Measurements from ENCODE around the gene RAB11B.

Gene RAB11B

DNA sequence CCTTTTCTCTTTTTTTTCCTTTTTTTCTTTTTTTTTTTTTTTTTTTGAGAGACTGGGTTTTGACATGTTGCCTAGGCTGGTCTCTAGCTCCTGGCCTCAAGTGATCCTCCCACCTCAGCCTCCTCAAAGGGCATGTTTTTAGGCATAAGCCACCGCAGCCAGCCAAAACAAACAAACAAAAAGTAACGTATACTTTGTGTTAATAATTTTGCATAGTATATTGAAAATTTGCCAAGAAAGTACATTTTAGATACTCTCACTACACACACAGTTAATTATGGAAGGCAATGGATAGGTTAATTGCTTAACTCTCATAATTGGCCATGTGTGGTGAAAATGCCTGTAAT, 1.6 kb upstream of the RAB11B start:
- Histone ChIP-seq H3K27me3 (no peaks in the 10 kb centered on the region), H4K20me1 (peaks cover 27 to 29% (median 28%) of the 10 kb centered on the region in 11 experiments), H3K9ac (no peak overlapping the region), H3K4me3 (no peak overlapping the region), H3K9me3 (replicated peaks in 1 of 11) (peaks cover 8 to 22% (median 19%) of the 10 kb centered on the region in 11 experiments), H3K36me3 (peaks cover 0 to 25% (median 17%) of the 10 kb centered on the region in 11 experiments; a peak in 17 of 22 replicates), H3K27ac (no peak overlapping the region), H3K4me2 (peak overlapping the region in 6 of 11 experiments; percentile 14 to 84 (median 73); a peak in 4 of 22 replicates), H3K4me1 (peaks cover 34 to 53% (median 37%) of the 10 kb centered on the region in 10 experiments)
- TF ChIP-seq Cebpa-rat (IDR thresholded peaks at IDR 0.05), result no peak

DNA sequence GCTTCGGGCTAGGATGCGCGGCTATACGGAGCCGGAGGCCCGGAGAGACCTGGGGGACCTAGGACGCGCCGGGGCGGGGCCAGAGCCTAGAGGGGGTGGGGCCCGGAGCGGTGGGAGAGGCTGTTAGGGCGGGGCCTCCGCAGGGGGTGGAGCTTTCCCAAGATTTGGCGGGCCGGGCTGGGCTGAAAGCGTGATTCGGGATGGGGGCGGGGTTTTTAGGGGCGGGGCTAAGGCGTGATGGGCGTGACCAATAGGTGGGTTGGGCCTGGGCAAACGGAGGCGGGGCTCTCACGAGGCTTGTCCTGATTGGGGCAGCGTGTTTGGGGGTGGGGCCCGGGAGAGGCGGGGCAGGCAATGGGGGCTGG, 439 bp downstream of the RAB11B start:
- no peak for TF ChIP-seq Cebpa-rat (IDR thresholded peaks at IDR 0.05)
- Histone ChIP-seq H4K20me1 (peaks cover 48 to 49% (median 48%) of the 10 kb centered on the region in 11 experiments), H3K36me3 (peaks cover 9 to 45% (median 17%) of the 10 kb centered on the region in 11 experiments; a peak in 20 of 22 replicates), H3K9me3 (replicated peaks in 1 of 11) (peaks cover 8 to 22% (median 18%) of the 10 kb centered on the region in 11 experiments), H3K27me3 (no peaks in the 10 kb centered on the region), H3K4me1 (peaks cover 27 to 52% (median 47%) of the 10 kb centered on the region in 10 experiments), H3K4me3 (peak overlapping the region; percentile 85 to 100 (median 98)), H3K27ac (peak overlapping the region; percentile 97 to 100 (median 100)), H3K4me2 (peak overlapping the region; percentile 70 to 87 (median 79); a peak in 21 of 22 replicates), H3K9ac (peak overlapping the region; percentile 97 to 100 (median 100))

GRCh38 chr19:8391198-8392016, 1.2 kb downstream of the RAB11B start:
- H3K9ac ChIP-seq, result peak overlapping the region; percentile 25 to 67 (median 44)
- peak overlapping the region in 8 of 11 experiments; percentile 4 to 51 (median 20); a peak in 9 of 22 replicates for H3K27ac ChIP-seq
- no peaks in the 10 kb centered on the region for H3K27me3 ChIP-seq

DNA sequence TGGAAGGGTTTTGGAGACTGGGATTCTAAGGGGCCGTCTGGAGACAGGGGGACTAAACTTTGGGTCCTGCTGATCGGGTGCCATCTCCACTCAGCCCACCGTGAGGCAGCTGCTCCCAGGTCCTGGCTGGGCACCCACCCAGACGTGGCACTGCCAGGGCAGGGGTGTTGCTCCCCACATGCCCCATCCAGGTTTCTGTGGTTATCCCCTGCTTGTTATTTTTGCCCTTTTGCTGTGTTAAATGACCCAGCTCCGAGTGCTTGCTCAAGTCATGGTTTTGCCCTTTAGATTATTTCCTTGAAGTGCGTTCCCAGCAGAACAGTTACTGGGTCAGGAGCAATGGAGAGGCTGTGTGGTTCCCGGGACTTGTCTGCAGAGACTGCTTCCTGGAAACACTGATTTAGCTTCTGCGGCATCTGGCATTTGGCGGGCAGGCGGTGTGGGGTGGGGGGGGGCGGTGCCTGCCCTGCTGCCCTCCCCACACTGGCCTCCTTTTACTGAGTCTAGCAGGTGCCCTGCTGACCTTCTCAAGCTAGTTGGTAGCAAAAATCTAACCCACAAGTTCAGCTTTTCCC, 1.9 kb downstream of the RAB11B start:
- H4K20me1 ChIP-seq, result peaks cover 61 to 64% (median 63%) of the 10 kb centered on the region in 11 experiments

More at GRCh38 chr19:8391198-8392016, 1.2 kb downstream of the RAB11B start:
- peak overlapping the region; percentile 63 to 87 (median 79) for H3K4me2 ChIP-seq
- peaks cover 20 to 54% (median 48%) of the 10 kb centered on the region in 10 experiments for H3K4me1 ChIP-seq
- TF ChIP-seq Cebpa-rat (IDR thresholded peaks at IDR 0.05), result no peak
- H3K36me3 ChIP-seq, result peaks cover 11 to 44% (median 15%) of the 10 kb centered on the region in 11 experiments; a peak in 20 of 22 replicates
- H4K20me1 ChIP-seq, result peaks cover 56 to 57% (median 56%) of the 10 kb centered on the region in 11 experiments
- H3K4me3 ChIP-seq, result peak overlapping the region in 9 of 10 experiments; percentile 19 to 100 (median 39); a peak in 14 of 20 replicates
- peaks cover 6 to 14% (median 13%) of the 10 kb centered on the region in 11 experiments for H3K9me3 ChIP-seq (replicated peaks in 1 of 11)

DNA sequence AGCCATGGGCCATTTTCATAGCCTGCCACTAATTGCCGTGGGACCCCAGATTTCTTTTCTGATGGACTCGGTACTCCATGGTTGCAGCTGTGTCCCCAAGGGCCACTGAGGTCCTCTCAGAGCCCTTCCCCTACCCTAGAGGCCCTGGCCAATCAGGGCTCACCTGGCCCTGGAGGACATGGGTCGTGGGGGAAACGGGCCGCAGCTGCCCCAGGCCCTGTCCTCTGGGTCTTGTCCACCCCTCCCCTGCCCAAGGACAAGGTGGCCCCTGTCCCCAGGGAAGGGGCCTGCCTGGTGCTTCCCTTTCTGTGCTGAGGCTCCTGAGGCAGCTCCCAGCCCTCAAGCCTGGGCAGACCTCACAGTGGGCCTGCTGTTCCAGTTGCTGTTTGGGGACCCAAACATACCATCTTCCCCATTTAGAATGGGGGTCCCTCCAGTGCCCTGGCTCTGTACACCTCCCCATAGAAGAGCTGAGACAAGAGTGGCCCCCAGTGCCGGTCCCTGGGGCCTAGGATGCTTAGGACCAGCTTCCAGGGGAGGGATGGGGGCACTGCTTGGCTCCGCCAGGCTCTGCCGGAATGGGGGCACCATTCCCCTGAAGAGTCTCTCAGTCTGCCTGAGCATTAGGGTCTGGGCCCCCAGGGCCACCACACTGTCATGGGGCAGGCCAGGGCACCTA, 3.2 kb downstream of the RAB11B start:
- Histone ChIP-seq H3K4me2 (peak overlapping the region in 10 of 11 experiments; percentile 23 to 86 (median 76); a peak in 19 of 22 replicates), H4K20me1 (peaks cover 73 to 76% (median 75%) of the 10 kb centered on the region in 11 experiments), H3K4me1 (peaks cover 27 to 71% (median 66%) of the 10 kb centered on the region in 10 experiments), H3K9ac (peak overlapping the region in 5 of 11 experiments; percentile 31 to 57 (median 41); a peak in 8 of 22 replicates), H3K36me3 (peaks cover 0 to 45% (median 10%) of the 10 kb centered on the region in 11 experiments; a peak in 11 of 22 replicates), H3K9me3 (replicated peaks in 1 of 11) (no peaks in the 10 kb centered on the region), H3K27ac (peak overlapping the region in 1 of 11 experiments; percentile 40; a peak in 2 of 22 replicates), H3K4me3 (no peak overlapping the region), H3K27me3 (no peaks in the 10 kb centered on the region)
- no peak for TF ChIP-seq Cebpa-rat (IDR thresholded peaks at IDR 0.05)

More for the DNA sequence above, 1.9 kb downstream of the RAB11B start:
- H3K9ac ChIP-seq, result peak overlapping the region; percentile 25 to 67 (median 44)
- H3K36me3 ChIP-seq, result peaks cover 4 to 37% (median 11%) of the 10 kb centered on the region in 11 experiments; a peak in 20 of 22 replicates
- peak overlapping the region in 8 of 11 experiments; percentile 4 to 51 (median 20); a peak in 7 of 22 replicates for H3K27ac ChIP-seq
- peak overlapping the region; percentile 63 to 87 (median 79) for H3K4me2 ChIP-seq
- H3K27me3 ChIP-seq, result no peaks in the 10 kb centered on the region
- H3K4me1 ChIP-seq, result peaks cover 25 to 59% (median 54%) of the 10 kb centered on the region in 10 experiments
- peak overlapping the region in 5 of 10 experiments; percentile 1 to 39 (median 26); a peak in 3 of 20 replicates for H3K4me3 ChIP-seq
- no peak for TF ChIP-seq Cebpa-rat (IDR thresholded peaks at IDR 0.05)
- H3K9me3 ChIP-seq (replicated peaks in 1 of 11), result peaks cover 0 to 7% (median 6%) of the 10 kb centered on the region in 11 experiments; a peak in 21 of 22 replicates

DNA sequence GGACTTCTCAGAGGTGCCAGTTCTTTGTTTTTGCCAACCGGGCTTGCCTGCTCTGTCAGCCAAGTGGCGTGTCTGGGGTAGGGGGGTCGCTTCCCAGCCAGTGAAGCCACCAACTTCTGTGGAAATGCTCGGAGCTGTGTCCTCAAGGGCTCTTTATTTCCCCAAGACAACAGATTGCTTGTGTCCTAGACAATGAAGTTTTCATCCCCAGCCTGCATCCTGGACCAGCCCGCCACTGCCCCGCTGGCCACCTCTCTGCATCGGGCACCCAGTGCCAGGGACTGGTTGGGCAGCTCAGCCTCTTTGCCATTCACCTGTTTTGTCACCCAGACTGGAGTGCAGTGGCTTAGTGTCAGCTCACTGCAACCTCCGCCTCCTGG, 3.7 kb downstream of the RAB11B start:
- H3K4me3 ChIP-seq, result no peak overlapping the region
- H4K20me1 ChIP-seq, result peaks cover 78 to 81% (median 81%) of the 10 kb centered on the region in 11 experiments
- H3K27me3 ChIP-seq, result no peaks in the 10 kb centered on the region
- no peaks in the 10 kb centered on the region for H3K9me3 ChIP-seq (replicated peaks in 1 of 11)
- peak overlapping the region in 5 of 11 experiments; percentile 13 to 57 (median 41); a peak in 6 of 22 replicates for H3K9ac ChIP-seq
- peaks cover 27 to 77% (median 69%) of the 10 kb centered on the region in 10 experiments for H3K4me1 ChIP-seq
- H3K4me2 ChIP-seq, result peak overlapping the region in 6 of 11 experiments; percentile 70 to 80 (median 79); a peak in 9 of 22 replicates
- H3K36me3 ChIP-seq, result peaks cover 0 to 50% (median 12%) of the 10 kb centered on the region in 11 experiments; a peak in 11 of 22 replicates
- no peak for TF ChIP-seq Cebpa-rat (IDR thresholded peaks at IDR 0.05)
- peak overlapping the region in 1 of 11 experiments; percentile 40; a peak in 2 of 22 replicates for H3K27ac ChIP-seq

DNA sequence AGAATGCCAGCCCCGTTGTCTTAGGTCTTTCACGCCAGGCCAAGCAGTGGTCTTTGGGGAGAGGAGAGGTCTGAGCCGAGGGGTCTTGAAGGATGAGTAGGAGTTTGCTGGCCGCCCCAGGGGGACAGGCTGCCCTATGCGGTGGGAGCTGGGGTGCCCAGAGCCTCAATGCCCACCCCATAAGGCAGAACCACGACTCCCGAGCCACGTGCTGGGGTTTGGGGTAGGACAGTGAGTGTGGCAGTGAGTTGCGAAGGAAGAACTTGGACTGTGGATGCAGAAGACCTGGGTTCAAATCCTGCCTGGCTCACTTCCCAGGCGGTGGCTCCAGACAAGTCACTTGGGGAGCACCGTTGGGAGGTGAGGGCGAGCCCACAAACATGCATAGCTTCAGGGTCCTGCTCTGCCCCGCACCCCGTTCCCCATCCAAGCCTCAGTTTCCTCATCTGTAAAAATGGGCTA, 5.5 kb downstream of the RAB11B start:
- Histone ChIP-seq H3K4me1 (peaks cover 27 to 76% (median 63%) of the 10 kb centered on the region in 10 experiments), H3K27ac (no peak overlapping the region), H3K27me3 (no peaks in the 10 kb centered on the region), H3K9me3 (replicated peaks in 1 of 11) (no peaks in the 10 kb centered on the region), H3K36me3 (peaks cover 13 to 68% (median 28%) of the 10 kb centered on the region in 11 experiments; a peak in 21 of 22 replicates), H3K9ac (no peak overlapping the region), H3K4me3 (no peak overlapping the region), H3K4me2 (no peak overlapping the region), H4K20me1 (peaks cover 79 to 99% (median 98%) of the 10 kb centered on the region in 11 experiments)
- TF ChIP-seq Cebpa-rat (IDR thresholded peaks at IDR 0.05), result no peak

- Histone ChIP-seq H3K9me3 (replicated peaks in 1 of 11) (no peaks in the 10 kb centered on the region), H3K27ac (no peak overlapping the region), H3K36me3 (peaks cover 13 to 69% (median 28%) of the 10 kb centered on the region in 11 experiments; a peak in 21 of 22 replicates), H3K4me2 (0 out of 22 replicates have a peak overlapping the region, but pooled peaks of 1 of the 11 experiments have one; percentile 17), H3K4me1 (peaks cover 23 to 72% (median 59%) of the 10 kb centered on the region in 10 experiments), H3K4me3 (no peak overlapping the region), H3K27me3 (no peaks in the 10 kb centered on the region), H4K20me1 (peaks cover 75 to 97% (median 96%) of the 10 kb centered on the region in 11 experiments), H3K9ac (no peak overlapping the region)
- no peak for TF ChIP-seq Cebpa-rat (IDR thresholded peaks at IDR 0.05)
Measured at GRCh38 chr19:8396185-8396562, 6.0 kb downstream of the RAB11B start.

Measured in BLaER1 treated with 17β-estradiol and CSF1 and Interleukin-3, amounts not matched to agents 10 nM and 100 nM (cell line).